ENCODE results near the gene FARSB.

The FARSB gene

GRCh38 chr2:222656526-222657446, 894 bp upstream of the FARSB start:
- DNase-seq, result no peak

DNA sequence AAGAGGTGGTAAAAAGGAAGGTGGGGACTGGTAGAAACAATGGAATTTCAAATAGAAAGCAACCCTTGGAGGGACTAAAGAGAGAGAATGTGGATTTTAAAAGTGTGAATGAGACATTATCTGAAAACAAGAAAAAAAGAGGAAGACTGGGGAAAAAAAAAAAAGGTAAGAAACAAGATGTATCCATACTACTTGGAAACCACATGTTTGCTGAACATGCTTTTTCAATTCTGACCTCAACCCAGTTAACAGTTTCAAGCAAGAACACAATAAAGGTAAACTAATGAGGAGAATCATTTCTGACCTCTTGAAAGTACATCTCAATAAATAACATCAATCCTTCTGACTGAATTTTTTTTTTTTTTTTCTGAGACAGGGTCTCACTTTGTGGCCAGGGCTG, 2.6 kb downstream of the FARSB start:
- no peak for DNase-seq

DNA sequence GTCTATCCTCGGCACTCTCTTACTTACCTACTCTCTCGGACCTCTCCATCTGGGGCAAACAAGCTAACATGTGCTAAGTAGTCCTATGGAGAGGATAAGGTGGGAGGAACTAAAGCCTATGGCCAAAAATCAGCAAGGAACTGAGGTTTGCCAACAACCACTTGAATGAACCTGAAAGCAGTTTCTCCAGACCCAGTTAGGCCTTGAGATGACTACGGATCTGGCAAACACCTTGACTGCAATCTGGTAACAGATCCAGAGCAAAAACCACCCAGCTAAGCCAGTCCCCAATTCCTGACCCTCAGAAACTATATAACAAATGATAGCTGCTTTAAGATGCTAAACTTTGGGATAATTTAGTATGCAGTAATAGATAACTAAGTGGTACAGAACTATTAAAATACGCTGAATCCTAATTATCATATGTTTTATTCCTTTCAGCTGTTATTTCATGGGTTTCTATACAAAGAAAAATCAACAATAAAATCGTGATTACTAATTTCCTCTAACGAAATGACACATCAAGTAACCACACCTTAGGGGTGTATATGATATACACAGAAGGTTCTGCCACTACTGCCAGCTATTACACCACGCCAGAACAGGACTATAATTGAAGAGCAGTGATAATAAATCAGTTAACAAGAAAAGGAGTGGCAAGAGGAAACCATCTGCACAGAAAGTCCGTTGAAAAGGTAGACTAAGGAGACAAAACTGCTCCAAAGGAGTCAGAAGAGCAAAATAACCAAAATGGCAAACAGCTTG, 3.2 kb downstream of the FARSB start:
- DNase-seq, result no peak

GRCh38 chr2:222651718-222652418, 4.0 kb downstream of the FARSB start:
- DNase-seq, result no peak

GRCh38 chr2:222649801-222650200, 6.1 kb downstream of the FARSB start:
- DNase-seq, result no peak

- DNase-seq, result no peak
Measured at GRCh38 chr2:222646008-222646407, 9.9 kb downstream of the FARSB start.

GRCh38 chr2:222643134-222643533, 12.8 kb downstream of the FARSB start:
- no peak for DNase-seq

GRCh38 chr2:222641336-222641735, 14.6 kb downstream of the FARSB start:
- DNase-seq, result no peak

DNA sequence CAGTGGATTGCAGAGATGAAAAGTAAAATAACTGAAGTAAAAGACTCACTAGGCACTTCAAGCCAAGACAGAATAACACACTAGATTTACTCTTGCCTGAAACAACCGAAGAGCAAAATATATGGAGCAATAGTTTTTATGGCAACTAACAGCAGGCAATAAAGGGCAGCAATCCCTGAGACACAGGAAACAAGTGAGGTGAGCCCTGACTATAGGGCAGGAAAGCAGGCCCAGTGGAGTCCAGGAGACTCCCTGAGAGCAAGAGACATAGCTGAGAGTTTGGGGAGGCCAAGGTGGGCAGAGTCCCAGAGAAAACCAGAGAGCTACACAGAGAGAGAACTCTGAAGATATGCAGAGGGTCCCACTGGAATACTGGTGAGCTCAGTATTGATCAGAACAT, 18.8 kb downstream of the FARSB start:
- DNase-seq, result no peak

DNA sequence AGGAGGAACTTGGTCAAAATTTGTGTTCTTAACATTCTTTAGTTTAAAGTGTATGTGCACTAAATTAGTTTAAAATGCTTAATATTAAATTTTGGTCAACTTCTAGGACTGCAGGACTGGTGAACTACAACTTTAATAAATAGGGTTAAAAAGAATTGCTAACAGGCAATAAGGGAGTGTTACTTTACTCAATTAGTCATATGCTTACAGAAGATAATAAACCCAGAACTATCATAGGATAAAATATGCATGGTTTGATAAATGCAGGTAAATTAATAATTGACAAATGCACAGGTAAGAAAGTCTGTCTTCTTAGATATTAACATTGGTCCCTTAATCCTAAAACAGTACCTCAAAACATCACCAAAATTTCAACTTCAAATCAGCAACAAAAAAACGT, 20.6 kb downstream of the FARSB start:
- DNase-seq, result no peak

DNA sequence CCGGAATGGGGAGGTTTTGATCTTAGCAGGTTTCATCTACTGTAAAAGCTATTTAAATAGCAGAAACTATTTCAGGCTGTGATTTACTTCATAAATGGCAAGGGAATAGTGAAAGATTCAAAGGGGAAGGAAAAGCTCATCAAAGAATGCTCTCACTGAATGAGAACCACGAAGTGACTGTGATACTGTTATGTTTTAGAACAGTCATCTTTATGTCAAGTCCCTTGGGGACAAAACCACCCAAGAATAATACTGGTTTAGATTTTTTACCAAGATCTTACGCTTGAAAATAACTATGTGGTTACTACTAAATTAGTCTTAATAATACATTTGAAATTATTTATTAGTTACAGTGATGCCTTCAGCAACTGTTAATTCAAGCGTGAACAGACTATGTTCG, 28.1 kb downstream of the FARSB start:
- DNase-seq, result no peak

DNA sequence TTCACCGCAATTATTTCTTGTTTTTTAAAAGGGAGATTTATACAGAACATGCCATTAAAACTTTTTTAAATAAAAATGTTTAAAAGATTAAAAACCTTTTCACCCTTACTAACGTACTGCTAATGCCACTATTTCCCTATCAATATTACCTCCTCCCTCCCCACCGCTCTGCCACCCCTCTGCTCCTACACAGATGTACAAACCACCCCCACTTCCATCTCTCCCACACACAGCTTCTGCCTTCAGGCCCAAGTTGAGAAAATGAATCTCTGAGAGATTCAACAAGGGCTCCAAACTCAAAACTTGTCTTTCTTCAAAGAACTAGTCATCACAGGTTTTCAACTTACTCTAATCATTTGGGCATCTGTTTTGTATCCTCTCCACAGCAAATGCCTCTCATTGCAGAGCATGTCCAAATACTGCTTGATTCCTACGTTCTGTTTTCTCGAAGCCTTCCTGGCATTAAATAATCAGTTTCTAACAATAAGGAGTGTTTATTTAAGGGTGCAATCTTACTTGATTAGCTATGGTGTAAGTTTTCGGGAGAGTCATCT, 32.1 kb downstream of the FARSB start:
- DNase-seq, result no peak

- no peak for DNase-seq
Measured at GRCh38 chr2:222622910-222623309, 33.0 kb downstream of the FARSB start.

- no peak for DNase-seq
Measured at GRCh38 chr2:222621893-222622292, 34.0 kb downstream of the FARSB start.

DNA sequence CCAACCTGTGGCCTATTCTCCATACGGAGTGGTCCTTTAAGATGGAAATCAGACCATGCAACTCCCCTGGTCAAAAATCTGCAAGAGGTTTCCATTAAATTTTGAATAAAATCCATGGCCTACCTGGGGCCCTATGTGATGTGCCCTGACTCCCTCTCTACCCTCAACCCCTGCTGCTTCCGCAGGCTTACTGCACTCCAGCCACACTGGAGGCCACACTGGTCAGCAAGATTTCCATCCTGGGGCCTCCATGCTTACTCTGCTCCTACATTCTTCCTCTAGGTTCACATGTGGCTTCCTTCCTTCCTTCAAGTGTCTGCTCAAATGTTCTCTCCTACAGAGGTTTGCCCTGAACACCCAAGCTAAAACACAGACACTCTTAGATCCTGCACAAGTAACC, 40.6 kb downstream of the FARSB start:
- DNase-seq, result no peak

- DNase-seq, result no peak
Measured at GRCh38 chr2:222613715-222614331, 42.1 kb downstream of the FARSB start.

DNA sequence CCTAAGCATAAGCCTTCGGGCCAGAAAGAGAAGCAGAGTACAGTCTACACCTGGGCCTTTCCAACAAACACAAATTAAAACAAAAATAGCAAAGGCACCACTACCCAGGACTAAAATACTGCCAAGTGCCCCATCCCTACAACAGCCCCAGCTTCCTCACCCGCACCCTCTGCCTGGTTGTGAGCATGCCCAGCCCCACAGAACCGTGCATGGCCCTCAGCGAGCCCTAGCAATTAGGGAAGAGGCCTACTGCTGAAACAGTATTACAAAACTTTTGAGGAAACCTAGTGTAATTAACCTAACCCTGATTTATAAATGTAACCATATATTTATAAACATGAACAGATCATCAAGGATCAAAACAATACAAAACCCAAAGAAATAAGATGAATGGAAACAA, 44.2 kb downstream of the FARSB start:
- no peak for DNase-seq

DNA sequence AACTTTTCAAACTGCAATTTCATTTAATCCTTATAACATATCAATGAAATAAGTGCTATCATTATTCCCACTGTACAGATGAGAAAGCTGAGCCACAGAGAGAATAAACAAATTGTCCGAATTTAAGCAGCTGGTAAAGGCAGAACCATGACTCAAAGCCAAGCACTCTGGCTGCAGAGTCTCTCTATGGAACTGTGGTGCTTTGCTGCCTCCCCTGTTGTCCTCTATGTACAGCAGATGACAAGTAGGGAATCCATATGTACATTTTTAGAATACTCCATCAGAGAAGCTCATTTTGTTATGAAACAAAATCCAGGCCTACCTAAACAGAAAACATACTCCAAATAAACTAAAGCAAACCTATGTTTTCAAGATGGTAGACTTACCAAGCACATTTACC, 45.1 kb downstream of the FARSB start:
- no peak for DNase-seq

GRCh38 chr2:222609381-222609780, 46.5 kb downstream of the FARSB start:
- no peak for DNase-seq

DNA sequence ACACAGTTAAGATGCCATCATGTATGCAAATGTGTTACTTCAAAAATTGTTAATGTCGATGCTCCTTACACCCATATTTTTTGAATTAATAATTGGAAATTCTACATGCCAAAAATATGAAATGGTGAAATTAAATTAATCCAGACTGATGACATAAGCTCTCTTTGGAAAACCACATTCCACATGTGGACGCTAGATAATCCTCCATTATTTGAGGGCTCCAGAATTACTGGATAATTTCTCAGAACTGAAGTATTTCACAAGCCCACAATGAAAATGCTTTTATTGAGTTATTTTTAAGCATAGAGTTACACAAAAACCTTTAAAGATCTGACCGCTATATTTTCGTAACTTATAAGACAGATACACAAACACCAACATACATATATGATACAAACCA, 47.8 kb downstream of the FARSB start:
- no peak for DNase-seq

GRCh38 chr2:222606306-222606705, 49.6 kb downstream of the FARSB start:
- no peak for DNase-seq

DNA sequence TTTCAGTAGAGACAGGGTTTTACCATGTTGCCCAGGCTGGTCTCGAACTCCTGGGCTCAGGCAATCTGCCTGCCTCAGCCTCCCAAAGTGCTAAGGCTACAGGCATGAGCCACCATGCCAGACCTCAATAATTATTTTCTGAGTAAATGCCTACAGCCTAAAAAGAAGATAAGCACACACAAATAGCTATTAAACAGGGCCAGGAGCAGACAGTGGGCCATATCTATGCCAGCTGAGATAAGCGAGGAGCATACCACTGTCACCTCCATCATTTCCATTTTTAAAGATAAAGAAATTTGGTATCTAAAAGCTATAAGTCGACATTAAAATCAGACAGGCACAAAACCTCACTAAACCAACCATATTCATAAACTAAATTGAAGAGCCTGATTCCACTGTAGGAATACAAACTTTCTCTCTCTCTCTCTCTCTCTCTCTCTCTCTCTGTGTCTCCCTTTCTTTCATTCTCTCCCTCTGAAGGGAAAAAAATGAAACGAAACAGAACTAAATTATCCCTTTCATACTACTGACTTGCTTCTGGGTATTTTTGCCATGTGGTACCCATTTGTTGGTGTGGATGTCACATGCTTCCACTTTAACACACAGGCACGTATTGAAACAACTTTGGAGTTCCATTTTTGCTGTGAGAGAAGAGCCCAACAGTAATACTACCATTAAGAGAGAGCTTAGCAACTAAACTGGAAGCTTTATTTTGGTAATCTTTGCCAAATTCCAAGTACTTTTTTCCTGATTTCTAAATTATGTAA, 51.0 kb downstream of the FARSB start:
- DNase-seq, result no peak
